HL-60 (cell line): ENCODE results near the gene STEAP3.

ENCODE experiments used
- POLR2AphosphoS5 ChIP-seq: IDR thresholded peaks from 2 replicates; pipeline ENCODE4 v1.6.1; 2012; ENCODE audit warnings: low read depth
- TF ChIP-seq, protein P1 (sequence below): IDR thresholded peaks from one replicate; pipeline ENCODE4 v1.5.1; 2011; ENCODE audit warnings: low read length, control low read depth, inconsistent platforms; ENCODE audit not compliant: insufficient read depth
- TF ChIP-seq, protein P2 (sequence below): IDR thresholded peaks from 2 replicates; pipeline ENCODE4 v1.6.1; 2012; ENCODE audit warnings: low read depth; ENCODE audit not compliant: insufficient replicate concordance

DNA sequence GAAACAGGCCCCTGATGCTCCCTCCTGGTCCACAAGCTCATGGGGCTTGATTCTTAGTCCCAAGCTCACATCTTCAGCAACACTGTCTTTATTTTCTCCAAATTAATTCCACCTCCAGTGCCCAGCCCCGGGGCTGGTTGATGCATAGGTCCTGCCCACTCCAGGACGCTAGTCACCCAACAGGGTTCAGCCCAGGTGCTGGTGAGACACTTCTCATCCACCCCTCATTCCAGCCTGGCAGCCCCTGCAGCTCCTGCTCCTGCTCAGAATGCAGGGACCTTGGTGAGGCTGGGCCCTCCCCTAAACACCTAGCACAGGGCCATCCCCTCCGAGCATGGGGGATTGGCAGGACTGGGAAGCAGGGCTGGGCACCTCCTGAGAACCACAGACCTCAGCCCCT is 25.7 kb downstream of the STEAP3 start:
- TF ChIP-seq, protein P1, sequence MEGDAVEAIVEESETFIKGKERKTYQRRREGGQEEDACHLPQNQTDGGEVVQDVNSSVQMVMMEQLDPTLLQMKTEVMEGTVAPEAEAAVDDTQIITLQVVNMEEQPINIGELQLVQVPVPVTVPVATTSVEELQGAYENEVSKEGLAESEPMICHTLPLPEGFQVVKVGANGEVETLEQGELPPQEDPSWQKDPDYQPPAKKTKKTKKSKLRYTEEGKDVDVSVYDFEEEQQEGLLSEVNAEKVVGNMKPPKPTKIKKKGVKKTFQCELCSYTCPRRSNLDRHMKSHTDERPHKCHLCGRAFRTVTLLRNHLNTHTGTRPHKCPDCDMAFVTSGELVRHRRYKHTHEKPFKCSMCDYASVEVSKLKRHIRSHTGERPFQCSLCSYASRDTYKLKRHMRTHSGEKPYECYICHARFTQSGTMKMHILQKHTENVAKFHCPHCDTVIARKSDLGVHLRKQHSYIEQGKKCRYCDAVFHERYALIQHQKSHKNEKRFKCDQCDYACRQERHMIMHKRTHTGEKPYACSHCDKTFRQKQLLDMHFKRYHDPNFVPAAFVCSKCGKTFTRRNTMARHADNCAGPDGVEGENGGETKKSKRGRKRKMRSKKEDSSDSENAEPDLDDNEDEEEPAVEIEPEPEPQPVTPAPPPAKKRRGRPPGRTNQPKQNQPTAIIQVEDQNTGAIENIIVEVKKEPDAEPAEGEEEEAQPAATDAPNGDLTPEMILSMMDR, result no peak
- TF ChIP-seq, protein P2, sequence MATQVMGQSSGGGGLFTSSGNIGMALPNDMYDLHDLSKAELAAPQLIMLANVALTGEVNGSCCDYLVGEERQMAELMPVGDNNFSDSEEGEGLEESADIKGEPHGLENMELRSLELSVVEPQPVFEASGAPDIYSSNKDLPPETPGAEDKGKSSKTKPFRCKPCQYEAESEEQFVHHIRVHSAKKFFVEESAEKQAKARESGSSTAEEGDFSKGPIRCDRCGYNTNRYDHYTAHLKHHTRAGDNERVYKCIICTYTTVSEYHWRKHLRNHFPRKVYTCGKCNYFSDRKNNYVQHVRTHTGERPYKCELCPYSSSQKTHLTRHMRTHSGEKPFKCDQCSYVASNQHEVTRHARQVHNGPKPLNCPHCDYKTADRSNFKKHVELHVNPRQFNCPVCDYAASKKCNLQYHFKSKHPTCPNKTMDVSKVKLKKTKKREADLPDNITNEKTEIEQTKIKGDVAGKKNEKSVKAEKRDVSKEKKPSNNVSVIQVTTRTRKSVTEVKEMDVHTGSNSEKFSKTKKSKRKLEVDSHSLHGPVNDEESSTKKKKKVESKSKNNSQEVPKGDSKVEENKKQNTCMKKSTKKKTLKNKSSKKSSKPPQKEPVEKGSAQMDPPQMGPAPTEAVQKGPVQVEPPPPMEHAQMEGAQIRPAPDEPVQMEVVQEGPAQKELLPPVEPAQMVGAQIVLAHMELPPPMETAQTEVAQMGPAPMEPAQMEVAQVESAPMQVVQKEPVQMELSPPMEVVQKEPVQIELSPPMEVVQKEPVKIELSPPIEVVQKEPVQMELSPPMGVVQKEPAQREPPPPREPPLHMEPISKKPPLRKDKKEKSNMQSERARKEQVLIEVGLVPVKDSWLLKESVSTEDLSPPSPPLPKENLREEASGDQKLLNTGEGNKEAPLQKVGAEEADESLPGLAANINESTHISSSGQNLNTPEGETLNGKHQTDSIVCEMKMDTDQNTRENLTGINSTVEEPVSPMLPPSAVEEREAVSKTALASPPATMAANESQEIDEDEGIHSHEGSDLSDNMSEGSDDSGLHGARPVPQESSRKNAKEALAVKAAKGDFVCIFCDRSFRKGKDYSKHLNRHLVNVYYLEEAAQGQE, result no peak
- no peak for TF ChIP-seq POLR2AphosphoS5
